Placental pericyte (primary cell): ENCODE results near the gene MTERF2. TPM values are rescaled to one million over a fixed set of nuclear protein-coding genes. Genes with fewer than 3 reads are reported as not detected.

ENCODE experiments used
- total RNA-seq: library from RNA; depleted of rRNA; stranded (reverse); fragments of >200 nt; gene quantifications from 2 replicates; pipeline ENCODE4 v1.2.3, GENCODE V29; 2012

MTERF2 gene
- 1.5 and 2.7 TPM in 2 replicates for total RNA-seq

GRCh38 chr12:106986625-106987389 is at the start of gene MTERF2:
Gene MTERF2, minus strand, starts transcription at chr12:106987146. Its CDS starts 8,432 bp downstream, at chr12:106978714.

GRCh38 chr12:106955377-106956047 is 31.4 kb downstream of the MTERF2 start, which contains the start of gene TMEM263:
Gene TMEM263, plus strand, starts transcription at chr12:106955907. Its CDS starts 11,210 bp downstream, at chr12:106967117.

Other genes starting within 250 kb of the MTERF2 start
- 9.2 and 13.0 TPM in 2 replicates for gene RIC8B, start 212.5 kb downstream of the MTERF2 start, total RNA-seq
- 107 and 122 TPM in 2 replicates for gene TMEM263, start 31.2 kb downstream of the MTERF2 start, total RNA-seq
- 14.4 and 20.0 TPM in 2 replicates for gene CRY1, start 106.4 kb upstream of the MTERF2 start, total RNA-seq